Measurements from ENCODE around the gene HPCAL1.

Gene HPCAL1

DNA sequence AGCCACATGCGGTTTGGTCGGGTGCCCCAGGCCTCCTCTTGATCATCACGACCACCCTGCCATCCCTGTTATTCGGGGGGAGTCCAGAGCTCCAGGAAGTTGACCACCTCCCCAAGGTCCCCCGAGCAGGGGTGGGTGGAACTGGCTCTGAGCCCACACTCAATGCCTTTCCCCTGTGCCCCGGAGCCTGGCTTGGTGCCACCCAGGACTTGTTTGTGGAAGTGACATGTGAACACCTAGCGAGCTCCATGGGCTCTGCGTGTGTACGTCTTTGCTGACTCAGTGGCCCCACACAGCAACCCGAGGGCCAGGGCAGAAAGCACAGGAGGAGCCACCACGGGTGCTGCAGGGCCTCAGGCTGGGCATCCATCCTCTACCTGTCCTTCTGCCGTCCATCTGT, 112.9 kb downstream of the HPCAL1 start:
- DNase-seq (no peak), ATAC-seq (replicated peaks) (no peak)
- Mint-ChIP-seq H3K27ac (no peak overlapping the region), H3K27me3 (no peaks in the 10 kb centered on the region), H3K4me3 (no peak overlapping the region), H3K4me1 (ENCODE audit: low read depth in 2 of 2) (peaks cover 3 to 9% of the 10 kb centered on the region in 2 donors), H3K9me3 (no peaks in the 10 kb centered on the region), H3K36me3 (ENCODE audit: insufficient read depth) (peaks cover 17% of the 10 kb centered on the region)

DNA sequence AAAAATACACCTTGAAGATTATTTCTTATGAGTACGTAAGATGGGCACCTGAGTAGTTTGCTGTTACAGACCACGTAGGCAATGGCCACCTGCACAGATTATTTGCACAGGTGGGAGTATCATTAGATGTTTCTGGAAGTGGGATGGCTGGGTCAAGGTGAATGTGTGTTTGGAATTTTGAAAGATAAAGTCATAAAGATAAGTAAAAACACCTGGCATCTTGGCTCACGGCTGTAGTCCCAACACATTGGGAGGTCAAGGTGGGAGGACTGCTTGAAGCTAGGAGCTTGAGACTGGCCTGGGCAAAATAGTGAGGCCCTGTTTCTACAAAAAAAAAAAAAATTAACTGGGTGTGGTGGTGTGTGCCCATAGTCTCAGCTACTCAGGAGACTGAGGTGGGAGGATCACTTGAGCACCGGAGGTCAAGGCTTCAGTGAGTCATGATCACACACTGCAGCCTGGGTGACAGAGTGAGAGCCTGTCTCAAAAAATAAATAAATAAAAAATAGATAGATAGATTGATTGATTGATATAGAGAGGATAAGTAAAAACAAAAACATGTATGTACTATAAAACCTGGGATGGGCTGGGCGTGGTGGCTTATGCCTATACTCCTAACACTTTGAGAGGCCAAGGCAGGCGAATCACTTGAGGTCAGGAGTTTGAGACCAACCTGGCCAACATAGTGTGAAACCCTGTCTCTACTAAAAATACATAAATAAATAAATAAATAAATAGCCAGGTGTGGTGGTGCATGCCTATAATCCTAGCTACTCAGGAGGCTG, 115.0 kb downstream of the HPCAL1 start:
- H3K27ac Mint-ChIP-seq: peak overlapping the region in 1 of 2 donors; percentile 44
- no peaks in the 10 kb centered on the region for H3K9me3 Mint-ChIP-seq
- no peak overlapping the region for H3K4me3 Mint-ChIP-seq
- DNase-seq: no peak
- no peaks in the 10 kb centered on the region for H3K27me3 Mint-ChIP-seq
- ATAC-seq (replicated peaks): no peak
- H3K4me1 Mint-ChIP-seq (ENCODE audit: low read depth in 2 of 2): peaks cover 3 to 5% of the 10 kb centered on the region in 2 donors
- H3K36me3 Mint-ChIP-seq (ENCODE audit: insufficient read depth): peaks cover 30% of the 10 kb centered on the region

DNA sequence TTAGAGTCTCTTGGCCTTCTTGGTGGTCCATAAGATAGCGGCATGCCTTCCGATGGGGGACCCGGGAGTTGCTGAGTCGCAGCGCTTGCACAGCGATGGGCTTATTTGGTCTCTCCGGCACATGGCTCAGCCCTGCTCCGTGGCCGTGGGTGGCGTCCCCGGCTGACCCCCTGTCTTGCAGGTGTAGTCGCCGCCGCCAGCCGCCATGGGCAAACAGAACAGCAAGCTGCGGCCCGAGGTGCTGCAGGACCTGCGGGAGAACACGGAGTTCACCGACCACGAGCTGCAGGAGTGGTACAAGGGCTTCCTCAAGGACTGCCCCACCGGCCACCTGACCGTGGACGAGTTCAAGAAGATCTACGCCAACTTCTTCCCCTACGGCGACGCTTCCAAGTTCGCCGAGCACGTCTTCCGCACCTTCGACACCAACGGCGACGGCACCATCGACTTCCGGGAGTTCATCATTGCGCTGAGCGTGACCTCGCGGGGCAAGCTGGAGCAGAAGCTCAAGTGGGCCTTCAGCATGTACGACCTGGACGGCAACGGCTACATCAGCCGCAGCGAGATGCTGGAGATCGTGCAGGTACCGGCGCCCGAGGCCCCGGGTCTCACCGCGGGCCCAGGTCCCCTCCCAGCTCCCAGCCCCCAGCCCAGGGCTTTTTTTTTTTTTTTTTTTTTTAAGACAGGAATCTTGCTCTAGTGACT, 117.0 kb downstream of the HPCAL1 start:
- peaks cover 3 to 5% of the 10 kb centered on the region in 2 donors for H3K4me1 Mint-ChIP-seq (ENCODE audit: low read depth in 2 of 2)
- H3K9me3 Mint-ChIP-seq: no peaks in the 10 kb centered on the region
- H3K27ac Mint-ChIP-seq: no peak overlapping the region
- ATAC-seq (replicated peaks) (no peak), DNase-seq (no peak)
- no peak overlapping the region for H3K4me3 Mint-ChIP-seq
- no peaks in the 10 kb centered on the region for H3K27me3 Mint-ChIP-seq
- H3K36me3 Mint-ChIP-seq (ENCODE audit: insufficient read depth): peaks cover 32% of the 10 kb centered on the region

DNA sequence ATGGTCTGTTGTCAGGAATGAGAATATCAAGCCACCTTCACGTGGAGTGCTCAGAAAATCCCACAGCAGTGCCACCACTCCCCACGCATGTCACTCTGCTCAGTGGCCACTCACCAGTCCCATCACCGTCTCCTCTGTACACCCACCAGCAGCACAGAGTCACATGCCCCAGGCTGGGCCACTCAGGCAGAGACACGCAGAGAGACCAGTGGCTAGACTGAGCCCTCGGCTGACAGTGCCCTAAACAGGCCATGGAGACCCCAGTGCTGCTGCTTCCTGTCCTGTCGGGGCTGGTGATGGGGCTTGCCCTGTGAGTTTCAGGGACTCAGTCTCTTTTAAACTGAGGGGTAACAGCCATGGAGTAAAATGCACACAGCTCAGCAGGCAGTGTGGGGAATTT, 119.5 kb downstream of the HPCAL1 start:
- DNase-seq (no peak), ATAC-seq (replicated peaks) (no peak)
- no peak overlapping the region for H3K27ac Mint-ChIP-seq
- H3K36me3 Mint-ChIP-seq (ENCODE audit: insufficient read depth): peaks cover 35% of the 10 kb centered on the region
- H3K4me1 Mint-ChIP-seq (ENCODE audit: low read depth in 2 of 2): peaks cover 2 to 3% of the 10 kb centered on the region in 2 donors
- no peaks in the 10 kb centered on the region for H3K9me3 Mint-ChIP-seq
- no peak overlapping the region for H3K4me3 Mint-ChIP-seq
- no peaks in the 10 kb centered on the region for H3K27me3 Mint-ChIP-seq

DNA sequence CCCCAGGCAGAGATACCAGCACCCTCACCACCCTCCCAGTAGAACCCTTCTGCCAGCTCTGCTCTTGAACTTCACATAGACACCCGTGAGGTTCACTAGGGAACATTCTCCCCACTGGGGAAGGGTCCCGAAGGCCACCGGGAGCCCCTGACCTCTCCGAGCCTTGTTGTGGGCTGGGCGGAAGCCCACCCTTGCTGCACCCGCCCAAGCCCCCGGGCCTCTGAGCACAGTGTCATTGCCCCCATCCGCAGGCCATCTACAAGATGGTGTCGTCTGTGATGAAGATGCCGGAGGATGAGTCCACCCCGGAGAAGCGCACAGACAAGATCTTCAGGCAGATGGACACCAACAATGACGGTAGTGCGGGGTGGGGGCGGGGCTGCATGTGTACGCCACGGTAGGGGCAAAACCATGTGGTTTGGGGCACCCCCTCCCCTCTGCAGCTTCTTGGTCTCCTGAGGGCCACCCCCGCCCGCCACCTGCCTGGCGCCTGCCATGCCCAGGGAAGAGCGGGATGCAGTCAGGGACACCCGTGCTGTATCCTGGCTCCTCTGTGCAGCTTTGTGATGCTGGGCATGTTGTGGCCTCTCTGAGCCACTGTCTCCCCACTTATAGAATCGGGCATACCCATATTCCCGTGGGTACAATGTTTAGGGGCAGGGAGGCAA, 120.2 kb downstream of the HPCAL1 start:
- Mint-ChIP-seq H3K4me3 (no peak overlapping the region), H3K27ac (no peak overlapping the region), H3K9me3 (no peaks in the 10 kb centered on the region), H3K27me3 (no peaks in the 10 kb centered on the region), H3K36me3 (ENCODE audit: insufficient read depth) (peaks cover 31% of the 10 kb centered on the region), H3K4me1 (ENCODE audit: low read depth in 2 of 2) (no peaks in the 10 kb centered on the region)
- DNase-seq: no peak
- no peak for ATAC-seq (replicated peaks)

DNA sequence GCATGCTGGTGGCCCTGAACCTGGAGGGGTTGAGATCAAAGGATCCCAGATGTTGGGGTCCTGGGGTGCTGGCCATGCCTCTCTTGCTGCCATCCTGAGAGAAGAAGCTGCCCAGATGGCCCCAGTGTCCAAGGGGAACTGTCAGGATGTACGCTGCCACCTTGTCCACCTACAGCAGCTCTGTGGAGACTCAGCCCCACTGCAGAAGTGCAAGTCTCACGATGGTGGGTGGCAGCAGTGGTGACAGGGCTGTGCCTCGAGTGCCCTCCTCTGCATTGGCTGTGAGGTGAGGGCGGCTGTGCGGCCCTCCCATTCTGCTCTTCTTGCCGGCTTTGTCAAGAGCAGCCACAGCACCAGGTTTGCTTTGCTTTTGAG, 120.7 kb downstream of the HPCAL1 start:
- Mint-ChIP-seq H3K27me3 (no peaks in the 10 kb centered on the region), H3K9me3 (no peaks in the 10 kb centered on the region), H3K4me1 (ENCODE audit: low read depth in 2 of 2) (no peaks in the 10 kb centered on the region), H3K27ac (no peak overlapping the region), H3K36me3 (ENCODE audit: insufficient read depth) (peaks cover 29% of the 10 kb centered on the region), H3K4me3 (no peak overlapping the region)
- ATAC-seq (replicated peaks) (no peak), DNase-seq (no peak)

DNA sequence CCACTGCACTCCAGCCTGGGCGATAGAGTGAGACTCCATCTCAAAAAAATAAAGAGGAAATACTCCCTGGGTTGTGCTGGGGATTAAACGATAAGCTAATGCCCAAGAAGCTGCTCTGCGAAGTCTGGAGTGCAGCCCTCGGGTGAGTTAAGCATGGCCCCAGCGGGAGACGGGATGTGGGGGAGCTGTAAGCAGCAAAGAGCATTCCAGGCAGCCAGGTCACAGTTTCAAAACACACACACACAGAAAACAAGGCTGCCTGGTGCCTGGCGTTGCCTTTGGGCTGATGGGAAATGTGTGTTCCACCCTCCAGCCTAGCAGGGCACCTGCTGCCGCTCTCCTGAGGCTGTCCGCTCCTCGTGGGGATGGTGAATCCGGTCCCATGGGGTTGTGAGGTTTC, 121.3 kb downstream of the HPCAL1 start:
- no peak for DNase-seq
- no peak for ATAC-seq (replicated peaks)
- Mint-ChIP-seq H3K9me3 (no peaks in the 10 kb centered on the region), H3K4me3 (no peak overlapping the region), H3K36me3 (ENCODE audit: insufficient read depth) (peaks cover 24% of the 10 kb centered on the region), H3K27ac (no peak overlapping the region), H3K27me3 (no peaks in the 10 kb centered on the region), H3K4me1 (ENCODE audit: low read depth in 2 of 2) (no peaks in the 10 kb centered on the region)

DNA sequence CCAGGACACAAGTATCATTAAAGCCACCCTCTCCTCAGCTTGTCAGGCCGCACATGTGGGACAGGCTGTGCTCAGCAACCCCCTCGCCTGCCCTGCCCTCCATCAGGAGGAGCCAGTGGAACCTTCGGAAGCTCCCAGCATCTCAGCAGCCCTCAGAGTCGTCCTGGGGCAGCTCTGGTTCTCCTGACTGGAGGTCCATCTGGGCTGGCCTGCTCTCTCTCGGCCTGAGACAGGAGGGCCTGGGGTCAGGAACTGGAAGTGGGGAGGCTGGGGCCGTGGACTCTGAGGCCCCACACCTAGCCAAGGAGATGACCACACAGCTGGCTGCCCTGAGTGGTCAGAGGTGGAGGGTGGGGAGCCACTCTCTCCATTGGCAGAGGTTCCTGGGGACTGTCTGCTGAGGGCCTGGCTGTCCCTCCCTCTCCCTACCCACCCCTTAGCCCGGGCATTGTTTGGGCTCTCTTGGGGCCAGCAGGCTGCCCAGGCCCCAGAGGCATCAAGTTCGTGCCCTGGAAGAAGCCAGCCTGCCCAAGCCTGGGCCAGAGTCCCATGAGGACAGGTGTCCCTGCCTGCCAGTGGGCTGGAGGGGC, 122.3 kb downstream of the HPCAL1 start:
- no peaks in the 10 kb centered on the region for H3K4me1 Mint-ChIP-seq (ENCODE audit: low read depth in 2 of 2)
- H3K27me3 Mint-ChIP-seq: no peaks in the 10 kb centered on the region
- no peak overlapping the region for H3K27ac Mint-ChIP-seq
- no peak for ATAC-seq (replicated peaks)
- no peak overlapping the region for H3K4me3 Mint-ChIP-seq
- H3K9me3 Mint-ChIP-seq: no peaks in the 10 kb centered on the region
- peaks cover 24% of the 10 kb centered on the region for H3K36me3 Mint-ChIP-seq (ENCODE audit: insufficient read depth)
- no peak for DNase-seq

DNA sequence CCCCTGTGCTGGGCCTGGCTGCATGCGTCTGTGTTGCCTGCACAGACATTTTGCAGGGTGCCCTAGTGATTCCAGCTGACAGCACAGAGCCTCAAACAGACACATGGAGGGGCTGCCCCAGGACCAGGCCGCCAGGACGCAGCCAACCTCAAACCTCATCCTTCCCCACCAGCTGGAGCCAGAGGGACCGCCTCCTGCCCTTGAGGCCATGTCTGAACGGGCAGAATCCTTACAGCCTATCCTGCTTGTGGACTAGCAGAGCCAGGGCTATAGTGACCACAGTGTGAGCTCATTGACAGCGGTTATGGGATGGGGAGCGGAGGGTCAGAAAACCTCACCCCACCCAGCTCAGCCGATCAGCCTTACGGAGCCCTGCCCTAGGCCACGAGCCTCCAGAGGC, 123.0 kb downstream of the HPCAL1 start:
- H3K4me3 Mint-ChIP-seq: no peak overlapping the region

DNA sequence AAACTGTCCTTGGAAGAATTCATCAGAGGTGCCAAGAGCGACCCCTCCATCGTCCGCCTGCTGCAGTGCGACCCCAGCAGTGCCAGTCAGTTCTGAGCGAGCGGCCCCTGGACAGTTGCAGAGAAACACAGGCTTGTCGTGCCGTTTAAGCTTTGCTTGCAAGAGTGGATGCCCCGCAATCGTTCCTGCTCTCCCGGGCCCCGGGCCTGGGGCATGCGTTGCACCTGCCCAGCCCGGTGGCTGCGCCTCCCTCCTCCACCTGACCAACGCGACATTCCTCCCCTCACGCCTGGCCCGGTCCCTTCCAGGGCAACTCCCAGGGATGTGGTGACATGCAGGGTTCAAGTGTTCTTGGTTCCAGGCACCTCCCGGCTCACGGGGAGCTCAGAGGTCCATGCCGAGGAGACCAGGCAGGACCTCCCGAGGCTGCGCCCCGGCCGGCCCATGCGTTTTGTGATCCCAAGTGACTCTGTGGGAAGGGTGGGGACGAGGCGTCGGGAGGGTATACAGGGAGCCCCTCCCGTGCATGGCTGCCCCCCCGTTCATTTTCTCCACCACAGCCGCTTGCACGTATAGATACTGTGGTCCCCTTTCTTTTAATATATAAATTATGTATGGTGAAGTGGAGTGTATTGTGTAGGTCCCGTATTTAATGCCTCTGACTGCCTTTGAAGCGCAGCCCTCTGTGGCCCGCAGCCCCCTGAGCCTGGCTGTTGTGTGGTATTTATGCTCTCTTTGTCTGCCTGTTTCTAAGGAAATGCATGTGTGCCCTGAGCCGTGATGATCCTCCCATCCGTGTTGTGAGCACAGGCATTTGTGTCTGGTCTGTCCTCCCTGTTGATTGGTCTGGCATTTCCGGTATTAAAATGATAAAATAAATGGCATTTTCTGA, 124.3 kb downstream of the HPCAL1 start:
- Mint-ChIP-seq H3K9me3 (no peaks in the 10 kb centered on the region), H3K4me3 (no peak overlapping the region), H3K27me3 (peaks cover 0 to 4% of the 10 kb centered on the region in 2 donors), H3K36me3 (ENCODE audit: insufficient read depth) (peaks cover 17% of the 10 kb centered on the region), H3K27ac (no peak overlapping the region), H3K4me1 (ENCODE audit: low read depth in 2 of 2) (peaks cover 3 to 6% of the 10 kb centered on the region in 2 donors)
- DNase-seq: no peak
- ATAC-seq (replicated peaks): no peak

More for the DNA sequence above, 123.0 kb downstream of the HPCAL1 start:
- Mint-ChIP-seq H3K36me3 (ENCODE audit: insufficient read depth) (peaks cover 24% of the 10 kb centered on the region), H3K9me3 (no peaks in the 10 kb centered on the region), H3K27ac (no peak overlapping the region), H3K27me3 (no peaks in the 10 kb centered on the region), H3K4me1 (ENCODE audit: low read depth in 2 of 2) (no peaks in the 10 kb centered on the region)
- no peak for ATAC-seq (replicated peaks)
- no peak for DNase-seq

DNA sequence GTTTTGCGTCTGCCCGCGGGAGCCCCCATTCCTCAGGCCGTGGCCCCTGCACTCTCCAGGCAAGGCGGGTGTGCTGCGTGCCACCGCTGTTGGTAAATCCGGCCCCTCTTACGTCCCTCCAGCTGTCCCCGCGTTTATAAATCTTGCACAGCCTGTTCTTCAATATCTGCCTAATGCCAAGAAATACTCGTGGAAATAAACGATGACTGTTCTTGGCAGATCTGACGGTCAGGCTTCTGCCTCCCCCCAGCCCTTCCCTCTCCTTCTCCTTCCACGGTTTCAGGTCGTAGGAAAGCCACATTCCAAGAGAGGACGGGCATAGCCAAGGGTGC, 124.9 kb downstream of the HPCAL1 start:
- no peak overlapping the region for H3K4me3 Mint-ChIP-seq
- H3K36me3 Mint-ChIP-seq (ENCODE audit: insufficient read depth): peaks cover 12% of the 10 kb centered on the region

DNA sequence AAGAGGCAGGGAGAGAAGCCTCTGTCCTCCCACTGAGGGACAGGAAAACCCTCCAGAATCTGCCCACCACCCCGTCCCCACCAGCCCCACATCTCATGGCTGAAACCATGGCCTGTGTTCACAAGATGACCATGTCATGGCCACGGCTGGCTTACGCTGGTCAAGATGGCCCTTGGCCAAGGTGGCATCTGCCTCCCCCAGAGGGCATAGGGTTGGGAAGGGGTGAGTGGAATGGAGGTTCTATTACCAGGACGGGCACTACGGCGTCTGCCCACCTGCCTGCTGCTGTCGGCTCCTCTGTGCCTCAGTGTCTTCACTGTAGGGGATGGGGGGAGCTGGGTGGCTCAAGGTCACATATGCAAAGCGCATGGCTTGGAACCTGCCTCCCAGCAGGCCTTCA, 125.7 kb downstream of the HPCAL1 start:
- ATAC-seq (replicated peaks): no peak

More for the DNA sequence above, 124.9 kb downstream of the HPCAL1 start:
- peaks cover 5 to 8% of the 10 kb centered on the region in 2 donors for H3K4me1 Mint-ChIP-seq (ENCODE audit: low read depth in 2 of 2)
- peaks cover 0 to 10% of the 10 kb centered on the region in 2 donors for H3K27me3 Mint-ChIP-seq
- H3K27ac Mint-ChIP-seq: no peak overlapping the region
- ATAC-seq (replicated peaks) (no peak), DNase-seq (no peak)
- H3K9me3 Mint-ChIP-seq: no peaks in the 10 kb centered on the region

DNA sequence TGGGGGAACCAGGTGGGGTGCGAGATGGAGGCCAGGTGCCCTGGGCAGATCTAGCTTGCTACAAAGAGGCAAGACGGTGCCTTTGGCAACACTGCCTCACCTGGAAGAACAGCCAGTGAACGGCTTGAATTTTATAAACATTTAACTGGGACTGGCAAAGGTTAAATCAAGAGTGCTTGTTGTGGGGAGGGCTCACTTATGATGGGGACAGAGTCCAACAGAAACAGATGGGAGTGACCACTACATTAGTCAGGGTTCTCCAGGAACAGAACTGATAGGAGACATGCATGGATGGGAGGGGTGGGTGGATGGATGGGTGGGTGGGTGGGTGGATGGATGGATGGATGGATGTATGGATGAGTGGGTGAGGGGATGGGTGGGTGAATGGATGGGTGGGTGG, 126.2 kb downstream of the HPCAL1 start:
- no peak overlapping the region for H3K27ac Mint-ChIP-seq
- peaks cover 5% of the 10 kb centered on the region for H3K36me3 Mint-ChIP-seq (ENCODE audit: insufficient read depth)
- ATAC-seq (replicated peaks) (no peak), DNase-seq (no peak)
- no peaks in the 10 kb centered on the region for H3K9me3 Mint-ChIP-seq
- peaks cover 8% of the 10 kb centered on the region in 2 donors for H3K4me1 Mint-ChIP-seq (ENCODE audit: low read depth in 2 of 2)
- peaks cover 0 to 20% of the 10 kb centered on the region in 2 donors for H3K27me3 Mint-ChIP-seq
- no peak overlapping the region for H3K4me3 Mint-ChIP-seq

More for the DNA sequence above, 125.7 kb downstream of the HPCAL1 start:
- Mint-ChIP-seq H3K27ac (no peak overlapping the region), H3K27me3 (peaks cover 0 to 18% of the 10 kb centered on the region in 2 donors), H3K4me1 (ENCODE audit: low read depth in 2 of 2) (peaks cover 7 to 8% of the 10 kb centered on the region in 2 donors), H3K4me3 (no peak overlapping the region), H3K36me3 (ENCODE audit: insufficient read depth) (peaks cover 9% of the 10 kb centered on the region), H3K9me3 (no peaks in the 10 kb centered on the region)
- DNase-seq: no peak
